T-helper 17 cell (primary cell): Measurements from ENCODE around the gene TMEFF1. TPM values are rescaled to one million over a fixed set of nuclear protein-coding genes. Genes with fewer than 3 reads are reported as not detected.

Experiments
- ATAC-seq: fragments of 150-1000 bp; cut with Tn5 transposase; 2 replicates; pipeline ENCODE4 v1.10.0; 2021; ENCODE audit warnings: mild to moderate bottlenecking, moderate library complexity
- DNase-seq, 3 donors: peaks; one replicate each; pipeline versions ENCODE4 v3.0.0 to v3.0.0-alpha.2; 2020 to 2021
- H3K9me3 ChIP-seq: one replicate; pipeline ENCODE4 v1.7.0; 2013; ENCODE audit warnings: low read length, mild to moderate bottlenecking; ENCODE audit not compliant: control insufficient read depth, poor library complexity, severe bottlenecking
- H3K27ac Mint-ChIP-seq: one replicate; pipeline ENCODE4 v1.8.0; 2022; ENCODE audit warnings: mild to moderate bottlenecking, moderate library complexity, mixed read lengths
- H3K27me3 Mint-ChIP-seq: one replicate; pipeline ENCODE4 v1.8.0; 2022; ENCODE audit warnings: mixed read lengths
- H3K36me3 Mint-ChIP-seq: one replicate; pipeline ENCODE4 v1.8.0; 2022; ENCODE audit warnings: low read depth, mixed read lengths
- H3K4me1 Mint-ChIP-seq: one replicate; pipeline ENCODE4 v1.8.0; 2022; ENCODE audit warnings: mild to moderate bottlenecking, mixed read lengths
- H3K4me3 Mint-ChIP-seq: one replicate; pipeline ENCODE4 v1.8.0; 2022; ENCODE audit warnings: mild to moderate bottlenecking, moderate library complexity, mixed read lengths
- total RNA-seq, 4 donors: library from RNA in 2 of 4; stranded (reverse) in 2 of 4; gene quantifications; one replicate each; pipeline ENCODE4 v1.2.3 and lab custom pipeline; 2022 to 2026

Gene TMEFF1, protein sequence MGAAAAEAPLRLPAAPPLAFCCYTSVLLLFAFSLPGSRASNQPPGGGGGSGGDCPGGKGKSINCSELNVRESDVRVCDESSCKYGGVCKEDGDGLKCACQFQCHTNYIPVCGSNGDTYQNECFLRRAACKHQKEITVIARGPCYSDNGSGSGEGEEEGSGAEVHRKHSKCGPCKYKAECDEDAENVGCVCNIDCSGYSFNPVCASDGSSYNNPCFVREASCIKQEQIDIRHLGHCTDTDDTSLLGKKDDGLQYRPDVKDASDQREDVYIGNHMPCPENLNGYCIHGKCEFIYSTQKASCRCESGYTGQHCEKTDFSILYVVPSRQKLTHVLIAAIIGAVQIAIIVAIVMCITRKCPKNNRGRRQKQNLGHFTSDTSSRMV
- total RNA-seq (not detected), total RNA-seq (lab: John Stamatoyannopoulos, UW) (0 reads per million in 2 donors)

DNA sequence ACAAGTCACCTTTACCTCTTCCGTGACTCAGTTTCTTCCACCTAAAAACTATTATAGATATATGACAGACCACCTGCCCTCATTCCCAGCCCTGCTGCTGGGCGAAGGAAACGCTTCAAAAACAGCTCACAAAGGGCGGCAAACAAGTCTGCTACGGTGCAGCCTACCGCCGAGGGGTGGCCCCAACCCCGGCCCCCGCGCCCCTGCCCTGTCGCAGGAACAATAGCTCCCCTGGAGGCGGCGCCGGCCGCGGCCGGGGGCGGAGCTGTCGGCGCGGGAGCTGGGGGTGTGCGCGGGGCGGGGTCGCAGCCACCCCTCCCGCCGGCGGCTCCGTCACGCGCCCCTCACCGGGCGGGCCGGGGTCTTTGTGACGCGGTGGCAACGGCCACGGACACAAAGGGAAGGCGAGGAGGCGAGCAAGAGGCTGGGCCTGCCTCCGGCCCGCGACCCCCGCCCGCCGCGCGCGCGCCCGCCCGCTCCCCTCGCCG is at the start of gene TMEFF1:
TMEFF1 (plus strand) TSS at position 362 of the 488 bp plus-strand sequence. CDS start 396 bp downstream, outside the sequence.
- Mint-ChIP-seq H3K36me3 (peaks cover 6% of the 10 kb centered on the region), H3K4me1 (peaks cover 6% of the 10 kb centered on the region), H3K27me3 (peaks cover 35% of the 10 kb centered on the region), H3K27ac (no peak within 1 kb of the TSS), H3K4me3 (peak within 1 kb of the TSS; percentile 84)
- ATAC-seq (peak; percentile 78), DNase-seq (peak in 2 of 3 donors; percentile 10 to 21)
- no peaks in the 10 kb centered on the region for H3K9me3 ChIP-seq

DNA sequence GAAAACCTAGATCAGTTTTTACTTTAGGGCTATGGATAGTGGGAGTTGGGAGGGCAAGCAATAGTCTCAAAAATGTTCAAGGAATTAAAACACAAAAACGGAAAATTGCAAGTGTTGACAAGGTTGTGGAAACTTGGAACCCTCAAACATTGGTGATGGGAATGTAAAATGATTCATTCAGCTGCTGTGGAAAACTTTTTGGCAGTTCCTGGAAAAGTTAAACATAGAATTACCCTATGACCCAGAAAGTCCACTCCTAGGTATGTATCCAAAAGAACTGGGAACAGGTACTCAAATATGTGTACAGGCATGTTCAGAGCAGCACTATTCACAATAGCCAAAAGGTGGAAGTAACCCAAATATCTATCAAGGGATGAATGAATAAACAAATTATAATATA is 47.2 kb upstream of the TMEFF1 start:
- H3K27ac Mint-ChIP-seq, result no peak overlapping the region
- ATAC-seq, result no peak
- H3K36me3 Mint-ChIP-seq, result peaks cover 2% of the 10 kb centered on the region

DNA sequence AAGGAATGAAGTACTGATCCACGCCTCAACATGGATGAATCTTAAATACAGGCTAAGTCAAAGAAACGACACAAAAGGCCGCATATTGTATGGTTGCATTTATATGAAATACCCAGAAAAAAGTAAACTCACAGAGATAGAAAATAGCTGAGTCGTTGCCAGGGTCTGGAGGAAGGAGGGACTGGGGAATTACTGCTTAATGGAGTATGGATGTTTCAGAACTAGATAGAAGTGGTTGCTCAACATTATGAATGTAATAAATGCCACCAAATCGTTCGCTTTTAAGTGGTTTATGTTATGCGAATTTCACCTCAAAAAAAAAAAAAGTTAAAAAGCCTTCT is 46.8 kb upstream of the TMEFF1 start:
- H3K27ac Mint-ChIP-seq, result peak overlapping the region; percentile 83
- H3K4me1 Mint-ChIP-seq, result peaks cover 36% of the 10 kb centered on the region
- H3K27me3 Mint-ChIP-seq, result peaks cover 16% of the 10 kb centered on the region
- ATAC-seq (no peak), DNase-seq (no peak)
- H3K4me3 Mint-ChIP-seq, result peak overlapping the region; percentile 95
- no peaks in the 10 kb centered on the region for H3K9me3 ChIP-seq
- peaks cover 2% of the 10 kb centered on the region for H3K36me3 Mint-ChIP-seq

More for the DNA sequence above, 47.2 kb upstream of the TMEFF1 start:
- no peaks in the 10 kb centered on the region for H3K9me3 ChIP-seq
- H3K4me1 Mint-ChIP-seq, result peaks cover 36% of the 10 kb centered on the region
- peak overlapping the region; percentile 95 for H3K4me3 Mint-ChIP-seq
- no peak for DNase-seq
- H3K27me3 Mint-ChIP-seq, result peaks cover 16% of the 10 kb centered on the region

DNA sequence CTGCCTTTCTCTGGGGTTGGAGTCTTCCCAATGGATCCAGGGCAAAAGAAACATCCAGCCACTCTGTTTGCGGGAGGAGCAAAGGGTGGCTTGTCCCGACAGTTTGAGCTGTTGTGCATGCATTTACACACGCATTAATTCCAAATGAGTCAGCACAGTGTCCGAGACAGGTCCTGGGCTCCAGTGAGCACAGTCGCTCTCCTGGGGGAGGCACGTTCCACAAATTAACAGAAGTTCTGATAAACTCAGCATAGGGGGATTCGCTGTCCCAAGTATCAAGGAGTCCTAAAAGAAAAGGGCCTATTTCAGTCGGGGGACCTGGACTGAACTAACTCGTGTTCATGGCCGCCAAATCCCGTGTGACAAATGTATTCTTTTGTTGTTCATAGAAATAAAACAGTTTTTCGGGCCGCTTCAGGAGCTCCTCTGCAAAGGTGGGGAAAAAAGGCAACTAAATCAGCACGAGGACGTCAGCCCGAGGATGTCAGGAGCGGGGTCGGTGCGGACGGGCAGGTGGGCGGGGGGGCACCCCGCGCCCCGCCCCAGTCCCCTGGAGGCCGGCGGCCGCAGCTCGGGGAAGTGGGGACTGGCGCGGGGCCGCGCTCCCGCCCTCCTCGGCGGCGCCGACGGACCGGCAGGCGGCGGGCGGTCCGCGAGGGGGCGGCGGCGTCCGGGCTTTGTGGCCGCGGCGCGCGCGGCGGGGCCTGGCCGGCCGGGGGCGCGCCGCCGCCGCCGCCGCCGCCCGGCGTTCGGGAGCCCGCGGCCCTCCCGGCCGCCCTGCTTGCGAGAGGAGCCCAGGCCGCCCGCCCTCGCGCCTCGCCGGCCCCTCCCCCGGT is 46.2 kb upstream of the TMEFF1 start, which contains the start of gene MSANTD3:
MSANTD3 (plus strand) TSS at position 614 of the 836 bp plus-strand sequence. CDS start 14,796 bp downstream, outside the sequence.
- Mint-ChIP-seq H3K27ac (peak within 1 kb of the TSS; percentile 83), H3K4me3 (peak within 1 kb of the TSS; percentile 95), H3K27me3 (peaks cover 11% of the 10 kb centered on the region)

DNA sequence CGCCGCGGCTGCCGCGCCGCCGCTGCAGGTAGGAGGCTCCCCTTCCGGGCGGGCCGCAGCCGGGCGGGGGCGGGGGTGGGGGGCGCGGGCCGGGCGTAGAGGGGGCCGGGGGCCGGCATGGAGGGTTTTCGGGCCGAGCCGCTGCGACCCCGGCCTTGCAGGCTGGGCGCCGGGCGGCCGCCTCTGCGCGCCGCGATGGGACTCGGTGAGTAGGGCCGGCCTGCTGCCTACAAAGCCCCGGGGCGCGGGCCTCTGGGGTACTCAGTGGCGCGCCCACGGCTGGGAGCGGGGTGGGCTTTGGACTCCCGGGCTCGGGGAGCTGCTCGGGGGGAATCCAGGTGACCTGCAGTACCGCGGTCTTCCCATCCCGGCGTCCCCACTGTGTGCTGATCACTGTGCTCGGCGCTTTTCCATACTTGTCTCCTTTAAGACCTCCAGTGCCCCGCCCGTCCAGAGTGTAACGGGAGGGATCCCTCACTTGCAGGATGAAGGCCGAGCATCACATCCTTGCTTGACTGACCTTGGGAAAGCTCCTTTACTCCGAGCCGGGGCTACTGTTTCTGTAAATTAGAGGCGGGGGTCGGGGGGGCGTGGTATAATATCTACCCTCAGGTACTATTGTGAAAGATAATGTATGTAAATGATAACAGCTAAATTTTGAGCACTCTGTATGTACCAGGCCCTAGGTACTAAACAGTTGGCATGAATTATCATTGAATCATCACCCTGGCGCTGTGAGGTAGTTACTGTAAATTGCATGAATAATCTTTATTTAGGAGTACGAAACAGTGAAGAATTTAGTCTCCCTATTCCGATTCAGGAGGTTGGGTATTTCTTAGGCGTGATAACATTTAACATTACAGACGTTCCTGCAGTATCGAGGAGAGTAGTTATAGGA is 45.3 kb upstream of the TMEFF1 start:
- ATAC-seq (peak; percentile 53), DNase-seq (no peak)
- H3K4me3 Mint-ChIP-seq, result peak overlapping the region; percentile 87
- H3K27me3 Mint-ChIP-seq, result peaks cover 4% of the 10 kb centered on the region
- H3K36me3 Mint-ChIP-seq, result peaks cover 2% of the 10 kb centered on the region
- H3K4me1 Mint-ChIP-seq, result peaks cover 43% of the 10 kb centered on the region
- H3K27ac Mint-ChIP-seq, result peak overlapping the region; percentile 77
- H3K9me3 ChIP-seq, result no peaks in the 10 kb centered on the region

More for the DNA sequence above, 46.2 kb upstream of the TMEFF1 start, which contains the start of gene MSANTD3:
- ATAC-seq (peak; percentile 89), DNase-seq (peak; percentile 33 to 59 (median 48))
- peaks cover 39% of the 10 kb centered on the region for H3K4me1 Mint-ChIP-seq
- no peaks in the 10 kb centered on the region for H3K9me3 ChIP-seq
- peaks cover 2% of the 10 kb centered on the region for H3K36me3 Mint-ChIP-seq

DNA sequence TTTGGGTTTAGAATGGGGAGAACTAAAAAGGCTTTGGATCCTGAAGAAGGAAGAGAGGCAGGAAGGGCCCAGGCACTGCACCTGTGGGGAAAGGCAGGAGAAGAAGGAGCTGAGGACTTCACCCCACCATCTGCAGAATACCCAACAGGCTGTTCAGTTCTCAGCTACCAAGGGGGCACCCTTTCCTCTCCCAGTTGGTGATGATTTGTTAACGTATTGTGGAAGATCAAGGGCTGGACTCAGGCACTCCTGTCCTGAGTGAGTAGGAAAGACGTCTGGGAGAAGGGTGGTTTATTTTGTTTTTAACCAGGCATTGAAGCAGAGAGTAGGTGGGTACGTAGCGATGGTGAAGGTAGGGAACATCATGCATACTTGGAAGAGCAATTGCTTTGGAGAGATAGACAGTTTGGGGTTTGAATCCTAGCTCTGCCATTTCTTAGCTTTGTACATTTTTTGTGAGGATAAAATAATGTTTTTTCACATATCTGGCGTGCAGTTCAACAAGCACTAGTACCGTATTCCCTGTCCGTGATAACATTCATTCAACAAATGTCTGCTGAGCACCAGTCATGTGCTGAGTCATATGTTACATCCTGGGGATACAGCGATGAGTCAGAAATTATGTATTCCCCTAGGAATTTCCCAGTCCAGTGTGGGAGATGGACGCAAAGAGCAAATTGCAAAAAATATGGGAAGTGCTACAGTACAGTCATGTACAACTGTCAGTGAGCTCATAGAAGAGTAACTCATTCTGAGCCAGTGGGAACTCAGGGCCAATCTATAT is 43.9 kb upstream of the TMEFF1 start:
- peaks cover 2% of the 10 kb centered on the region for H3K36me3 Mint-ChIP-seq
- ATAC-seq (no peak), DNase-seq (no peak)
- H3K4me1 Mint-ChIP-seq, result peaks cover 49% of the 10 kb centered on the region
- peak overlapping the region; percentile 77 for H3K27ac Mint-ChIP-seq
- H3K27me3 Mint-ChIP-seq, result no peaks in the 10 kb centered on the region
- H3K9me3 ChIP-seq, result no peaks in the 10 kb centered on the region
- H3K4me3 Mint-ChIP-seq, result peak overlapping the region; percentile 87

DNA sequence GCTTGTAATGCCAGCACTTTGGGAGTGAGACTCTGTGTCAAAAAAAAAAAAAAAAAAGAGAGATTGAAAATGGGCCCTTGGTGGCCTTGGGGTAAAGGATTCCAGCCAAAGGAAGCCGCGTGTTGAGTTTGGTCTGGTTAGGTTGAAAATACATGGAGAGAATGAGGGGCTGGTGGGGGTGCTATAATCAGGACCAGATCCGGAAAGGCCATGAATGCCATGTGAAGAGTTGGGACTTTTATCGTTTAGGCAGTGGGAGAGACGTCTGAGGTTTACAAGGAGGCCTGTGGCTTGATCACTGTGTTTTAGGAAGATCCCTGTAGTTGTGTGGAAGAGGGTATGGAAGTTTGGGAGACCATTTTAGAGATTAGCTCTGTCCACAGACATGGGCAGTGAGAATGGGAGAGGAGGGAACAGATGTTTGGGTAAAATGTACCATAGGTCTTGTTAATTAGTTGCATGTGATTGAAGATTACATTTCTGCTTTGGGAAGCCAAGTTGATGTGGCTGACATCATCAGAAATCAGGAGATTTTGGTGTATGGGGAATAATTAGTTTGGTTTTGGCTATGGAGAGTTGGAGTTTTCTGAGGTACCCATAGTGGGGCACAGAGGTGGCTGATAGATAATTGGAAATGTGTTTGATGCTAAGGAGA is 42.5 kb upstream of the TMEFF1 start:
- H3K36me3 Mint-ChIP-seq, result peaks cover 4% of the 10 kb centered on the region
- H3K9me3 ChIP-seq, result no peaks in the 10 kb centered on the region
- no peak for ATAC-seq
- peaks cover 52% of the 10 kb centered on the region for H3K4me1 Mint-ChIP-seq
- H3K4me3 Mint-ChIP-seq, result no peak overlapping the region
- H3K27me3 Mint-ChIP-seq, result no peaks in the 10 kb centered on the region
- no peak for DNase-seq
- no peak overlapping the region for H3K27ac Mint-ChIP-seq

DNA sequence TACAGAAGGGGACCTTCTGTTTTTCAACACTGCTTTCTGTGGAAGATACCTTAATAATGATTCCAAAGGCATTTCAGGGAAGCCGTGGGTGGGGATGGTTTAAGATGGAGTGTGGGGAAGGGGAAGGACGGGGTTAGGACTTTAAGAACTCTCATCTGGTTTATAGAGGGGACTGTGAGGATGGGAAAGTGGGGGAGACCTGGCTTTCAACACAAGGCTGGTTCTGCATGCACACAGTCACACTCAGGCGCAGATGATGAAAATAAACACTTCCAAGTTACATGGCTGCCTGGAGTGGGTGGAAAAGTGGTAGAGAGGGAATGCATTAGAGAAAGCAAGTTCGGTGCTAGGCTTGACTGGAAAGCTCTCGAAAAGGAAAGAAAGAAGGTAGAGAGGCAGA is 41.1 kb upstream of the TMEFF1 start:
- Mint-ChIP-seq H3K4me1 (peaks cover 43% of the 10 kb centered on the region), H3K27ac (no peak overlapping the region), H3K36me3 (peaks cover 2% of the 10 kb centered on the region), H3K27me3 (no peaks in the 10 kb centered on the region), H3K4me3 (no peak overlapping the region)
- no peak for ATAC-seq
- DNase-seq, result no peak
- H3K9me3 ChIP-seq, result no peaks in the 10 kb centered on the region

DNA sequence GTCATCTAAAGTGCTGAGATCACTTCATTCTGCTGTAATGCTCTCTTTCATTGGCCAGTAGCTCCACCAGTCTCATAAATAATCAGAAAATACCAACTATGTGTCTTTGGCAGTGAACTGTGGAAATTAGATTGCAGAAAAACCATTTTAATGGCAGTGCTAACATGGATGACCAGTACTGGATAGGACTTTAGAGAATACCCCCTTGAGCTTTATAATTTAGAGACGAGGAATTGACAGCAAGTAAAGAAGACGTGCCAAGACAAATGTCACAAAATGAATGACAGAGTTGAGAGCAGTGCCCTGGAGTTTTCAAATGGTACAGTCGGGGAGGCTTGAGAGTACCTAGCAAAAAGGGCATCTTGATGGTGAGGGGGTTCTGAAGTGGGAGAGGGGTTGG is 40.2 kb upstream of the TMEFF1 start:
- DNase-seq (no peak), ATAC-seq (no peak)
- H3K27me3 Mint-ChIP-seq, result no peaks in the 10 kb centered on the region
- no peak overlapping the region for H3K4me3 Mint-ChIP-seq
- H3K9me3 ChIP-seq, result no peaks in the 10 kb centered on the region
- peaks cover 2% of the 10 kb centered on the region for H3K36me3 Mint-ChIP-seq
- no peak overlapping the region for H3K27ac Mint-ChIP-seq
- H3K4me1 Mint-ChIP-seq, result peaks cover 42% of the 10 kb centered on the region

DNA sequence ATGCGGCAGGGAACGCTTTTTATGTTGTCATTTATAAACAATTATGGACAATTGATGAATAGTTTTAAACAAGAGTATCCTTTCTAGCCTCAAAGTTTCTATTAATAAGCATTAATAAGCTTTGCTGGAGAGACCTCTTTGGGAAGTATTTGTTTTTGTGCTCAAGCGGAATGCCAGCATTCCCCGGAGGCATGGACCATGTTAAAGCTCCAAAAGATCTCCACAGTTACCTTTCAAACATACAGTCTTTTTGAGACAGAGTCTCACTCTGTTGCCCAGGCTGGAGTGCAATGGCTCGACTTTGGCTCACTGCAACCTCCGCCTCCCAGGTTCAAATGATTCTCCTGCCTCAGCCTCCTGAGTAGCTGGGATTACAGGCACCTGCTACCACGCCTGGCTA is 36.4 kb upstream of the TMEFF1 start:
- no peaks in the 10 kb centered on the region for H3K27me3 Mint-ChIP-seq
- peaks cover 2% of the 10 kb centered on the region for H3K36me3 Mint-ChIP-seq
- H3K4me3 Mint-ChIP-seq, result no peak overlapping the region
- no peak for ATAC-seq
- H3K9me3 ChIP-seq, result no peaks in the 10 kb centered on the region
- peaks cover 22% of the 10 kb centered on the region for H3K4me1 Mint-ChIP-seq
- no peak for DNase-seq
- H3K27ac Mint-ChIP-seq, result peak overlapping the region; percentile 78

DNA sequence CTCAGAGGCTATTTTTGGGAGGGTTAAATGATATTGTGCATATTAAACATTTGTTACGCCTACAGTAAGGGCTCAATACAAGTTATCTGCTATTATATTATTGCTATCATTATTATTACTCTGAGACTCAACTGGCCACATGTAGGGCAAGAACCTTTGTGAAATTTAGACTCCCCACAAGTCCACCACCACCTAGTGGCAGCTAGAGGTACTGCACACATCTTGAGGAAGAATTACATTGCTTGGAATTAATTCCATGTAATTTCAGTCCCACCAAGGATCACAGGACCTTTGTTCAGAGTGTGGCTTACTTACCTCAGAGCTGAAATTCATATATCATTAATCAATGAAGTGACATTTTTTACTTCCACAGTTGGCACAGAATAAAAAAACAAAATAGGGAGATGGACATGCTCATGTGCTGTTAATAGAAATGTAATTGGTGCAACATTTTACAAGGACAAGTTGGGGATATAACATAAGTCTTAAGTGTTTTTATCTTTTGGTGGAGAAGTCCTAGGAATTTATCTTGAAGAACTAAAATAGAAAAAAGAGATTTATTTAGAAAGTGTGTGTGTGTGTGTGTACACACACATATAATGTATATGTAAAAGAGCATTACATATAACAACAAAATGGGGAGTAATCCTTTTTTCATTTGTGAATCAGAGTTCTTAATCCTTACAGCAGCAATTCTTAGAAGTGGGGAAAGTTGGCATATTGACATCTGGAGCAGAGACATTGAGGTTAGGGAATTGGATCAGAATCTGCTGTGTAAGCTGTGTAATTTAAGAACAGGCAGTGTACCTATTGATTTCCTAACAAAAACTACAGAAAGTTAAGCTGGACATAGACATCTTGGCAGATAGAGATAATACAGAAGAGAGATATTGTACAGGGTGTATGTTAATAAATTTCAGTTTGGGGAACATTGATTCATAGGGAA is 34.8 kb upstream of the TMEFF1 start:
- Mint-ChIP-seq H3K4me3 (peak overlapping the region; percentile 21), H3K27me3 (no peaks in the 10 kb centered on the region), H3K36me3 (peaks cover 2% of the 10 kb centered on the region), H3K4me1 (peaks cover 14% of the 10 kb centered on the region), H3K27ac (peak overlapping the region; percentile 53)
- ATAC-seq (peak; percentile 81), DNase-seq (peak; percentile 30 to 56 (median 32))
- no peaks in the 10 kb centered on the region for H3K9me3 ChIP-seq
